Measurements from ENCODE around the gene MYO16. TPM values are rescaled to one million over a fixed set of nuclear protein-coding genes. Genes with fewer than 3 reads are reported as not detected.

MYO16 gene
- total and polyA plus RNA-seq, 3 experiments from 2014 or later, result 0.15 to 0.38 TPM; not detected in 1

DNA sequence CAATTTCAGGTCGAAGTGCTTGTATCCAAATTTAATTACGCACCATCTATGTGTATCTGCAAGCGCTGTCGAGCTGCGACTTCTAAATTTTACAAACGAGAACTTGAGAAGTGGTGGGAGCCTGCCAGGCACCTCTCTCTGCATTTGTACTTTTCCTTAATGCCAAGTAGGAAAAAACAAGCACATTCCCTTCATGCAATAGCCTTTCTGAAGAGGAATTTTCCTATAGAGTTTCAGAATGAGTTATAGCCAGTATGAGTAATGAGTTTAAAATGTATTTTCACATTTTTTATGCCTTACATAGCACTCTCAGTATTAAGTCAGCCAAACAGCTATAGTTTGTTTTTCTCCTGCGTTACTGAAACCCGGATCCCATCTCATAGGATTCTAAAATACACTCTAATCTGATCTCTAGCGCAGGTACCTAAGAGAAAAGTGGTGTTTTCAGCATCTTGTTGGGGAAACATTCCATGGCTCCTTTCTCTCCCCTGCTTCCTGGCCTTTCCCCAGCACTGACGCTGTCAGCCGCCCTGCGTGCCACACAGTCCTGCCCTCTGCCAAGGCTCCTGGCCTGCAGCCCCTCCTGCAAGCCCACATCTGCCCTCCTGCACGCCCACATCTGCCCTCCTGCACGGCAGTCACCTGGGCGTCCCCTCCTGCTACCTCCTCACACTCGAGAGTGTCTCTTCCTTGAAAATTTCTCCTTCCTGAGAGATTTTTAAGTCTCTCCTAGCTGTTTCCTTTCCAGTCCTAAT lies 526.9 kb downstream of the MYO16 start:
- no peaks in the 10 kb centered on the region for H3K9me3 ChIP-seq (ENCODE audit: low read length)
- no peak for DNase-seq
- no peak overlapping the region for H3K4me3 Mint-ChIP-seq
- no peaks in the 10 kb centered on the region for H3K4me1 ChIP-seq (ENCODE audit: insufficient read depth, low read length)
- no peaks in the 10 kb centered on the region for H3K36me3 Mint-ChIP-seq
- H3K27ac ChIP-seq (ENCODE audit: low read depth, low read length), result no peak overlapping the region
- ChIA-PET POLR2A (no interaction called here), CTCF (no interaction called here)
- no peaks in the 10 kb centered on the region for H3K27me3 ChIP-seq (ENCODE audit: insufficient read depth, low read length, poor library complexity, severe bottlenecking)
- no peaks in the 10 kb centered on the region for H3K36me3 ChIP-seq (ENCODE audit: insufficient read depth, low read length)
- no peak overlapping the region for H3K27ac Mint-ChIP-seq
- peaks cover 0 to 5% (median 0%) of the 10 kb centered on the region in 5 donors for H3K9me3 Mint-ChIP-seq
- H3K27me3 Mint-ChIP-seq, result no peaks in the 10 kb centered on the region
- H3K4me3 ChIP-seq (ENCODE audit: low read length), result no peak overlapping the region
- no peaks in the 10 kb centered on the region for H3K4me1 Mint-ChIP-seq

DNA sequence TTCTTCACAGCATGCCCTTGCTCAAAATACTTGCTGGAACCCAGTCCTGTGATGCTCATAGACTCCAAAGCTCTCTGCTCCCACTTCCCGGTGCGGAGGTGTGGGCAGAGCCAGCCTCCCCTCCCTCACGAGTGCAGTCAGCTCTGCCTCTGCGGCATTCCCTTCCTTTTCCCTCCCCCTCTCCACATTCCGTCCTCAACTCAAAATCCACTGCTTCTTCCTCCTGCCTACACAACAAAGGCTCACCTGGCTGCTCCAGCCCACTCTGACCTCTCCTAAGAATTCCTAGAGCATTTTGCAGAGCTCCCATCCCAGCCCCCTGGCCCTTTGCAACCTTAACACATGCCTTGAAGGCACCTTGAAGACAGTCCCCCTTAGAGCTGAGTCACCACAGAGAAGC lies 527.9 kb downstream of the MYO16 start:
- no peaks in the 10 kb centered on the region for H3K36me3 Mint-ChIP-seq
- DNase-seq, result no peak
- H3K4me1 Mint-ChIP-seq, result no peaks in the 10 kb centered on the region
- ChIA-PET CTCF (no interaction called here), POLR2A (no interaction called here)
- Histone ChIP-seq H3K4me1 (ENCODE audit: insufficient read depth, low read length) (no peaks in the 10 kb centered on the region), H3K4me3 (ENCODE audit: low read length) (no peak overlapping the region), H3K27me3 (ENCODE audit: insufficient read depth, low read length, poor library complexity, severe bottlenecking) (no peaks in the 10 kb centered on the region), H3K27ac (ENCODE audit: low read depth, low read length) (no peak overlapping the region), H3K9me3 (ENCODE audit: low read length) (no peaks in the 10 kb centered on the region), H3K36me3 (ENCODE audit: insufficient read depth, low read length) (no peaks in the 10 kb centered on the region)
- peaks cover 0 to 6% (median 0%) of the 10 kb centered on the region in 5 donors for H3K9me3 Mint-ChIP-seq
- H3K27ac Mint-ChIP-seq, result no peak overlapping the region
- no peak overlapping the region for H3K4me3 Mint-ChIP-seq
- H3K27me3 Mint-ChIP-seq, result no peaks in the 10 kb centered on the region

DNA sequence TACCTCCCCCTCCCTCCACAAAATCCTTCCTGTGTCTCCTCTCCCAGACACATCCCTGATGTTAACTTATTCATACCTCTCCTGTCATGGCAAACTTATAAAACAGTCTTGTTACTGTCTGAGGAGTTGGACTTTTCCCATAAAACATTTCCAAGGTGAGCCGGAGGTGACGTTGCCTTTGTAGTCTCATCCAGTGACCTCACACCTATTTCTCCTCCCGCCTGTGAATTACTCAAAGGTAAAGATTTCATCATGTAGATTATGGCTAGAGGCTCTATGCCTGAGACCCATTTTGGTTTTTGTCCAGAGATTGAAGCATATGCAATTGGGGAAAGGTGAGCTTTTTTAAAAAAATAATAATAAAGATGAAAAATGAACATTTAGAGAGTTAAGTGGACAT lies 529.0 kb downstream of the MYO16 start:
- Mint-ChIP-seq H3K4me1 (no peaks in the 10 kb centered on the region), H3K27me3 (no peaks in the 10 kb centered on the region), H3K9me3 (peaks cover 0 to 3% (median 0%) of the 10 kb centered on the region in 5 donors), H3K27ac (no peak overlapping the region), H3K4me3 (no peak overlapping the region), H3K36me3 (no peaks in the 10 kb centered on the region)
- Histone ChIP-seq H3K36me3 (ENCODE audit: insufficient read depth, low read length) (no peaks in the 10 kb centered on the region), H3K27ac (ENCODE audit: low read depth, low read length) (no peak overlapping the region), H3K9me3 (ENCODE audit: low read length) (no peaks in the 10 kb centered on the region), H3K4me3 (ENCODE audit: low read length) (no peak overlapping the region), H3K4me1 (ENCODE audit: insufficient read depth, low read length) (no peaks in the 10 kb centered on the region), H3K27me3 (ENCODE audit: insufficient read depth, low read length, poor library complexity, severe bottlenecking) (no peaks in the 10 kb centered on the region)
- DNase-seq, result no peak
- ChIA-PET CTCF (no interaction called here), POLR2A (no interaction called here)

DNA sequence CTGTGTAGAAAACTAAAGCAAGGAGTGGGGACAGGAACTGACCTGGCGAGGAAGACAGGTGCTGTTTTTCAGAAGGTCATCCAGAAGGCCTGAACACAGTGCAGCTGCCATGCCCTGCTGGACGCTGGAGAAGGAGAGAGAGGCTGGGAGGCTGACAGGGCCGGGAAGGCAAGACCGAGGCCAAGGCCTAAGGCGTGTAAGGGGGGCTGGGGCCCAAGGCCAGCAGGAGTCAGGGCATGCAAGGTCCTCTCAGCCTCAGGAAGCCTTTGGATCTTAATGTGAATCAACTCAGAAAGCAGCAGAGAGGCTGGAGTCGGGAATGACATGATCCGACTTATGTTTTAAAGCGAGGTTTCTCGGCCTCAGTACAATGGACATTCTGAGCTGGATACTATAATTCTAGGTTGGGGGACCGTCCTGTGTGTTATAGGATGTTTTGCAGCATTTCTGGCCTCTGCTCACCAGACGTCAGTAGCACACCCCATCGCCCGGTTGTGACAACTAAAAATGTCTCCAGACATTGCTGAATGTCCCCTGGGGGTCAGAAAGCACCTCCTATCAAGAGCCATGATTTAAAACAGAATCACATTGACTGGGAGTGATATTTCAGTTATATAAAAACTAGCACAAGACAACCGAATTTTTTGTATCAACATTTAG lies 530.4 kb downstream of the MYO16 start:
- no peaks in the 10 kb centered on the region for H3K4me1 ChIP-seq (ENCODE audit: insufficient read depth, low read length)
- POLR2A ChIA-PET, result no interaction called here
- H3K4me1 Mint-ChIP-seq, result no peaks in the 10 kb centered on the region

DNA sequence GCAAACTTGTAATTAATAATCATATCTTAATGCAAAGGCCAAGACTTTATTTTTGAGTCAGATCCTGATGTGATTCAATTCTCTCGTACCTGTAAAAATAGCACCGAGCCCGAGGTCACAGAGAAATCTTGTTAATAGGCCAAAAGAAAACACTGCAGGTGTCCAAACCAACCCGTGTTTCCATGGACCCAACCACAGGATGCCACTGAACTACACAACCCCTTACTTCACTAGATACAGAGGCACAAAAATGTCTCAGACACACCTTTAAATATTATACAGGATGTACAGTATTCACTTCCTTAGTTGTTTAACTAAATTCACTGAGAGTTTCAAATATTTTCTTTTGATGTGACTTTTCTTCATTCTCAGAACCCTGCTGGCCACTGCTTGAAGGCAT lies 530.9 kb downstream of the MYO16 start:
- H3K27me3 Mint-ChIP-seq, result no peaks in the 10 kb centered on the region
- Histone ChIP-seq H3K36me3 (ENCODE audit: insufficient read depth, low read length) (no peaks in the 10 kb centered on the region), H3K27me3 (ENCODE audit: insufficient read depth, low read length, poor library complexity, severe bottlenecking) (no peaks in the 10 kb centered on the region), H3K4me1 (ENCODE audit: insufficient read depth, low read length) (no peaks in the 10 kb centered on the region), H3K9me3 (ENCODE audit: low read length) (no peaks in the 10 kb centered on the region), H3K4me3 (ENCODE audit: low read length) (no peak overlapping the region), H3K27ac (ENCODE audit: low read depth, low read length) (no peak overlapping the region)
- H3K9me3 Mint-ChIP-seq, result peaks cover 0 to 5% (median 0%) of the 10 kb centered on the region in 5 donors
- H3K36me3 Mint-ChIP-seq, result no peaks in the 10 kb centered on the region
- POLR2A ChIA-PET, result no interaction called here
- CTCF ChIA-PET, result no interaction called here
- no peak overlapping the region for H3K4me3 Mint-ChIP-seq
- H3K27ac Mint-ChIP-seq, result no peak overlapping the region
- no peak for DNase-seq
- H3K4me1 Mint-ChIP-seq, result no peaks in the 10 kb centered on the region

More for the DNA sequence above, 530.4 kb downstream of the MYO16 start:
- H3K27ac ChIP-seq (ENCODE audit: low read depth, low read length), result no peak overlapping the region
- no peaks in the 10 kb centered on the region for H3K27me3 Mint-ChIP-seq
- H3K36me3 ChIP-seq (ENCODE audit: insufficient read depth, low read length), result no peaks in the 10 kb centered on the region
- no peaks in the 10 kb centered on the region for H3K27me3 ChIP-seq (ENCODE audit: insufficient read depth, low read length, poor library complexity, severe bottlenecking)
- H3K27ac Mint-ChIP-seq, result peak overlapping the region in 2 of 8 donors; percentile 44 to 60
- H3K9me3 Mint-ChIP-seq, result peaks cover 0 to 3% (median 0%) of the 10 kb centered on the region in 5 donors
- no peaks in the 10 kb centered on the region for H3K36me3 Mint-ChIP-seq
- no peak overlapping the region for H3K4me3 ChIP-seq (ENCODE audit: low read length)
- DNase-seq, result no peak
- CTCF ChIA-PET, result no interaction called here
- H3K4me3 Mint-ChIP-seq, result no peak overlapping the region
- H3K9me3 ChIP-seq (ENCODE audit: low read length), result no peaks in the 10 kb centered on the region

DNA sequence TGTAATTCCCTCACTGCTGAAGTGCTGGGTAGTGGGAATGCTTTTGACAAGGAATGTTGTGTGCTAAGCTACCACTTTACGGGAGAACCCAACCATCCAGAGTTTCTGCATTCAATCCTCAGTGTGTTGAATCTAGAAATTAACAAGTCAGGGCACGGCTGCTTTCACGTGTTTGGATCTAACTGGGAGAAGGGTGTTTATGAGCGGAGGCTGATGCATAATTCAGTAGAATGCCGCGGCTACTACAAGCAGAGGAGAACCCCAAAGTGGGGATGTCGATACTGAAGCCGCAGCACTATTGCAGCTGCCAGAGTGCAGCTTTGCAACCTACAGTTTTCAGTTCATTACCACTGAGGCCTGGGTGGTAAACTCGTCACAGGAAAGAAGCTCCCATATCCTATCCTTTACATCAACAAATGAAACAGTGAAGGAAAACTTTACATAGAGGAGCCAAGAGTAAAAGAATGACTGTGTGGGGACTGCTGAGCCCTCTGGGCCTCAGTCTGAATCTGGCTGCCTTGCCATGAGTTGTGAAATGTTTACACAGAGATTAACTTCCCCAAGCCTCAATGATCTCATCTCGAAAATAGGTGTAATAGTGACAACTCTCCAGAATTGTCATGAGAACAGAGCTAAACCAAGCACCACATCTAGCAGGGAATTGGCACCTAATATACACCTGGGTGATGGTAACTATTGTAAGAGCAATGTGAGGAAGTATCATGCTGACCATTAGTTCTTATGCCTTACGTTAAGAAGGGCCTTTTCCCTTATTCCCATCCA lies 531.7 kb downstream of the MYO16 start:
- no peak overlapping the region for H3K27ac ChIP-seq (ENCODE audit: low read depth, low read length)
- Mint-ChIP-seq H3K9me3 (peaks cover 0 to 6% (median 0%) of the 10 kb centered on the region in 5 donors), H3K4me1 (no peaks in the 10 kb centered on the region), H3K27ac (no peak overlapping the region), H3K27me3 (no peaks in the 10 kb centered on the region), H3K36me3 (no peaks in the 10 kb centered on the region), H3K4me3 (no peak overlapping the region)
- H3K36me3 ChIP-seq (ENCODE audit: insufficient read depth, low read length), result no peaks in the 10 kb centered on the region
- H3K27me3 ChIP-seq (ENCODE audit: insufficient read depth, low read length, poor library complexity, severe bottlenecking), result no peaks in the 10 kb centered on the region
- H3K4me1 ChIP-seq (ENCODE audit: insufficient read depth, low read length), result no peaks in the 10 kb centered on the region
- H3K9me3 ChIP-seq (ENCODE audit: low read length), result no peaks in the 10 kb centered on the region
- POLR2A ChIA-PET, result no interaction called here
- DNase-seq, result no peak
- CTCF ChIA-PET, result no interaction called here
- H3K4me3 ChIP-seq (ENCODE audit: low read length), result no peak overlapping the region

DNA sequence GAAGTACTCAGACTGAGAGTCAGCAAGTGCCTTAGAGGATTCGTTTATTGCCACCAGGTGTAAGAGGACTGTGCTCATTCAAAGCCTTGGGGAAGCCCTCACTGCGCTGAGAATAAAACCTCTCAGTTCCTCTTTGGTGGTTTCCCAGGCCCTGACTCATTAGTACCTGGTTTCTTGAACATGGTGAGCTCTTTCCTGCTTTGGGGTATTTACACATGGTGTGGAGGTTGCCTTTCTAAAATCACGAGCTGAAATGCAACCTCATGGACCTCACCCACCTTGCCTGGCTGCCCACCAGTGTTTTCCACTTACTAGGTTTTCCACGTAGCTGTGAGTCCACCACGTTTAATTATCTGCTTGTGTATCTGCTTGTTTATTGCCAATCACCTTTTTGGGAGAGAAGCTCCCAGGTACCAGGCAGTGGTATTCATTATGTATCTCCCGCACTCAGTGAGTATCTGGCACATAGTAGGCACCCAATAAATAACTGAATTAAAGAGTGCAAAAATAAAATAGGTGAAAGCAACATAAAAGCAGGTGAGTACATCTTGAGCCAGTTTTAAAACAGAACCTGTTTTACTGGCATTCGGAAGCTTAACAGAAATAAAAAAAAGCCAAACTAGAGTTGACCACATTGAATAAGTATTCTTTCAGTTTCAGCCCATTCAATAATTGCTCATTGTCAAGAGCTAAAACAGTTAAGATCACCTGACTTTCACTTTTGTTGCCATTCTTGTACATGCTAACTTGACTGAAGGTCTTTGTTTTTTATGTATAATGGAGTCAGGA lies 533.0 kb downstream of the MYO16 start:
- Histone ChIP-seq H3K27ac (ENCODE audit: low read depth, low read length) (no peak overlapping the region), H3K4me3 (ENCODE audit: low read length) (no peak overlapping the region), H3K36me3 (ENCODE audit: insufficient read depth, low read length) (no peaks in the 10 kb centered on the region), H3K4me1 (ENCODE audit: insufficient read depth, low read length) (no peaks in the 10 kb centered on the region), H3K9me3 (ENCODE audit: low read length) (no peaks in the 10 kb centered on the region), H3K27me3 (ENCODE audit: insufficient read depth, low read length, poor library complexity, severe bottlenecking) (no peaks in the 10 kb centered on the region)
- no peaks in the 10 kb centered on the region for H3K4me1 Mint-ChIP-seq
- peaks cover 0 to 6% (median 0%) of the 10 kb centered on the region in 5 donors for H3K9me3 Mint-ChIP-seq
- H3K36me3 Mint-ChIP-seq, result no peaks in the 10 kb centered on the region
- ChIA-PET POLR2A (no interaction called here), CTCF (no interaction called here)
- peaks cover 0 to 2% of the 10 kb centered on the region in 2 donors for H3K27me3 Mint-ChIP-seq
- no peak overlapping the region for H3K27ac Mint-ChIP-seq
- DNase-seq, result no peak
- no peak overlapping the region for H3K4me3 Mint-ChIP-seq

DNA sequence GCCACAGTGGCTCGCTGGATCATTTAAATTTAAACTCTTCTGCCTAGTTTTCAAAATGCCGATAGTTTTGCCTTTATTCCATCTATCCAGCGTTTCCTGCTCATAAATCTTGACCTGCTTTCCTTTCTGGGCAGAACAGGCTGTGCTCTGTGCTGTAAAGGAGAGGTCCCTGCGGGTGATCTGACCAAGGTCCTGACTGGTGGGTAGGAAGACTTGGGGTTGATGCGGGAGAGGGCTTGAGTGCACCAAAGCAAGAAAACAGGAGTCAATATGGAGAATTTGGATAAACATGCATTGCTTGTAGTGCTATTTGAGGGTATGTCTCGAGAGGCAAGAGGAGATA lies 533.6 kb downstream of the MYO16 start:
- Histone ChIP-seq H3K36me3 (ENCODE audit: insufficient read depth, low read length) (no peaks in the 10 kb centered on the region), H3K9me3 (ENCODE audit: low read length) (no peaks in the 10 kb centered on the region), H3K27me3 (ENCODE audit: insufficient read depth, low read length, poor library complexity, severe bottlenecking) (no peaks in the 10 kb centered on the region), H3K4me1 (ENCODE audit: insufficient read depth, low read length) (no peaks in the 10 kb centered on the region), H3K4me3 (ENCODE audit: low read length) (no peak overlapping the region), H3K27ac (ENCODE audit: low read depth, low read length) (no peak overlapping the region)
- Mint-ChIP-seq H3K9me3 (peaks cover 0 to 6% (median 0%) of the 10 kb centered on the region in 5 donors), H3K4me1 (no peaks in the 10 kb centered on the region), H3K27ac (no peak overlapping the region), H3K36me3 (no peaks in the 10 kb centered on the region), H3K4me3 (no peak overlapping the region), H3K27me3 (peaks cover 0 to 2% of the 10 kb centered on the region in 2 donors)
- ChIA-PET CTCF (no interaction called here), POLR2A (no interaction called here)
- DNase-seq, result no peak

Data from CD8-positive, alpha-beta memory T cell (primary cell).